Left ventricle myocardium inferior (tissue), 1 donor: ENCODE data around the gene CCDC47. TPM values are rescaled to one million over a fixed set of nuclear protein-coding genes. Genes with fewer than 3 reads are reported as not detected.

ENCODE experiments used
- DNase-seq: peaks from one replicate; pipeline ENCODE4 v3.0.0-alpha.2; 2020
- H3K27ac ChIP-seq: fragments of 200-600 bp; replicated peaks from 2 replicates; pipeline ENCODE4 v1.8.0; 2021
- H3K27me3 ChIP-seq: fragments of 200-600 bp; 2 replicates; pipeline ENCODE4 v1.8.0; 2021; ENCODE audit warnings: low read depth
- H3K36me3 ChIP-seq: fragments of 200-600 bp; 2 replicates; pipeline ENCODE4 v1.8.0; 2021
- H3K4me1 ChIP-seq: fragments of 200-600 bp; 2 replicates; pipeline ENCODE4 v1.8.0; 2021
- H3K4me3 ChIP-seq: fragments of 200-600 bp; 2 replicates; pipeline ENCODE4 v1.8.0; 2021; ENCODE audit warnings: mild to moderate bottlenecking, moderate library complexity
- H3K9me3 ChIP-seq: fragments of 200-600 bp; replicated peaks from 2 replicates; pipeline ENCODE4 v1.8.0; 2021
- intact Hi-C: fragments of 100-400 bp; cut with micrococcal nuclease; formaldehyde crosslinking; loops from one replicate; pipeline ENCODE4 v1.11.0; 2022
- total RNA-seq: library from RNA; stranded (reverse); fragmentation: NEBNext Ultra II Directional; extraction: Animal tissue kit (Norgen Biotek cat#: 25700); gene quantifications from one replicate; pipeline ENCODE4 v1.2.1, GENCODE V29; 2021
- TF ChIP-seq, protein P1 (sequence below): fragments of 200-600 bp; IDR thresholded peaks from 2 replicates; pipeline ENCODE4 v1.8.0; 2021; ENCODE audit warnings: antibody characterized with exemption, mild to moderate bottlenecking, borderline replicate concordance
- donor health status: DM: no; HTN: yes; CAD: no; lungs with severe emphysema.

CCDC47 gene
- total RNA-seq, 1 donor from 2014 or later: 79.6 TPM

DNA sequence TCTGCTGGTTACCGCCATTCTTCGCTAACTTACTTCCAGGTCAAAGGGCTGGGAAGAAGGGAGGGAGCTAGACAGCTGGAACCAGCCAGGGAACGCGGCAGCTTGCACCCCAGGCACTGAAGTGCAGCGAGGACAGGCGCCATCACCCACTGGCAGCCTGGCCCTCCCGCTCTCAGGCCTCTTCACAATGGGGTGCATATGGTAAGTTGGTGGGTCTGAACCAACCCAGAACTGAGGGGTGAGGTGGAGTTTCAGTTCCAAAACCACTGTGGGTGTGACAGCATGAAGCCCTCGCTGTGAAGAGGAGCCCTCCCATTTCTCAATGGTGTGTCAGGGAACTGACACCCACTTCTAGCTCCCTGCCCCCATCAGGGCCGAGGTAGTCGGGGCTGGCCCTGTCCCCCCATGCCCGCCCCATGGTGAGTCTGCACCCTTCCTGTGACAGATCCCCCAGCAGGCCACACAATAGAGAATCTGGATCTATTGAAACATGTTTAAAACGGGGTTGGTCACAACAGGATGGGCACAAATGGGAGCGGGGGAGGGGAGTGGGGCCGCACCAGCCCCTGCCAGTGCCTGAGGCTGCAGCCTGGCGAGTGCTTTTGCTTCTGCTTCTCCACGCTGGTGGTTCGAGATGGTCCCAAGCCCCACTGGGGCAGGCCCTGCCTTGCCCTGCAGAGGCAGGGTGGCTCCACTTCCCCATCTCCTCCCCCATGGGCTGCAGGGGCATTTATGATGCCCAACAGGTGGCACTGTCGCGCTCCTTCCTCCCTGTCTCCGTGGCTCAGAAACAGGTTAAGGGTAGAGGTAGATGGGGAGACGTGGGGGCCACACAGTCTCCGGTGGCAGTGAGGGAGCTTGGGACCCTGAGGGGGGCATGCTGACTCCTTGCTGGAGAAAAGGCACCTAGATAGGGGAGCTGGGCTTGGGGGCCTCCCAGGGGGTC is 75.8 kb downstream of the CCDC47 start:
- intact Hi-C loops: no loop called here
- Histone ChIP-seq H3K4me1 (peaks cover 41% of the 10 kb centered on the region), H3K27ac (peak overlapping the region; percentile 82), H3K36me3 (peaks cover 29% of the 10 kb centered on the region), H3K4me3 (peak overlapping the region; percentile 74), H3K27me3 (no peaks in the 10 kb centered on the region), H3K9me3 (no peaks in the 10 kb centered on the region)
- TF ChIP-seq, protein P1, sequence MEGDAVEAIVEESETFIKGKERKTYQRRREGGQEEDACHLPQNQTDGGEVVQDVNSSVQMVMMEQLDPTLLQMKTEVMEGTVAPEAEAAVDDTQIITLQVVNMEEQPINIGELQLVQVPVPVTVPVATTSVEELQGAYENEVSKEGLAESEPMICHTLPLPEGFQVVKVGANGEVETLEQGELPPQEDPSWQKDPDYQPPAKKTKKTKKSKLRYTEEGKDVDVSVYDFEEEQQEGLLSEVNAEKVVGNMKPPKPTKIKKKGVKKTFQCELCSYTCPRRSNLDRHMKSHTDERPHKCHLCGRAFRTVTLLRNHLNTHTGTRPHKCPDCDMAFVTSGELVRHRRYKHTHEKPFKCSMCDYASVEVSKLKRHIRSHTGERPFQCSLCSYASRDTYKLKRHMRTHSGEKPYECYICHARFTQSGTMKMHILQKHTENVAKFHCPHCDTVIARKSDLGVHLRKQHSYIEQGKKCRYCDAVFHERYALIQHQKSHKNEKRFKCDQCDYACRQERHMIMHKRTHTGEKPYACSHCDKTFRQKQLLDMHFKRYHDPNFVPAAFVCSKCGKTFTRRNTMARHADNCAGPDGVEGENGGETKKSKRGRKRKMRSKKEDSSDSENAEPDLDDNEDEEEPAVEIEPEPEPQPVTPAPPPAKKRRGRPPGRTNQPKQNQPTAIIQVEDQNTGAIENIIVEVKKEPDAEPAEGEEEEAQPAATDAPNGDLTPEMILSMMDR: peak; percentile 52
- DNase-seq: peak; percentile 54

DNA sequence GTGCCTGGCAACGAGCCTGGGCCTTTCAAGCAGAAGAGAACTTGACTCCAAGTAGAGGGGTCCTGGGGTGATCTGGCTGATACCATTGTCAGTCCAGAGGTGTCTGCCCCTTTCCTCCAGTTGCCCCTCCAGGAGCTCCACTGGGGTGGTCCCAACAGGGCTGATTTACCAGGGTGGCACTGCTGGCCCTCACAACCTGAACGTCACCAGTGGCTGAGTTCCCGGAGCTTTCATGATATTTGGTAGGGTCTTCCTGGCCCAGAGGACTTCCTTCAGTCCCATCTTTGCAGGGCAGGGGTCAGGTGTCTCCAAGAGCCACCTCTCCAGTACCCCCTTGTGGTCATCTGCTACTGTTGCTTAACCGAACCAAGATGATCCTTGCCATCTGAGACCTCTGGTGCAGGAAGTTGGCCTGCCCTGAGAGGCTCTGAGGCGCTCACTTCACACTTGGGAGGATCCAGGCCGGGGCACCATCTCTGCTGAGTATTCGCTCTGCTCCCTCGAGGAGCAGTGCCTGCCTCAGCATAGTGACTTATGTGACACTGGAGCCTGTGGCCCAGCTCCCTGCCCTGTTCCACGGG is 76.9 kb downstream of the CCDC47 start:
- Histone ChIP-seq H3K27ac (peak overlapping the region; percentile 2), H3K4me1 (peaks cover 38% of the 10 kb centered on the region), H3K27me3 (no peaks in the 10 kb centered on the region), H3K4me3 (no peak overlapping the region), H3K36me3 (peaks cover 41% of the 10 kb centered on the region), H3K9me3 (no peaks in the 10 kb centered on the region)
- TF ChIP-seq, protein P1: peak; percentile 54
- no peak for DNase-seq
- intact Hi-C loops: no loop called here

DNA sequence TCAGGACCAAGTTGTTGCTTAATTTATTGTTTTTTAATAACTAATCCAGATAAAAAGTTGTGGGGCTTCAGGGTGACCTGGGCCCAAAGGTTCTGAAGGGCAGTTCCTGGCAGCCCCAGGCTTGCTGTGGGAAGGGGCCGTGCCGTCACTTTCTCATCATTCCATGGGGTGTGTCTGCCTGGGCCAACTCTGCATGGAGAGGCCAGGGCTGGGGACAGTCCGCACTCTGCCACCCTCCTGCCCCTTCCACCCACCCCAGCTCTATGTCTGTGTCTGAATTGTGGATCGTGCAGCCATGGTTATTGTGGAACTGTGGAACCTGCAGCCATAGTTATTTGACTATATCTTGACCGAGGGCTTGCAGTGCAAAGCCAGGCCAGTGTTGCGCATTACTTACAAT is 77.5 kb downstream of the CCDC47 start:
- Histone ChIP-seq H3K36me3 (peaks cover 47% of the 10 kb centered on the region), H3K27ac (no peak overlapping the region), H3K4me3 (no peak overlapping the region), H3K4me1 (peaks cover 32% of the 10 kb centered on the region), H3K27me3 (no peaks in the 10 kb centered on the region), H3K9me3 (no peaks in the 10 kb centered on the region)
- intact Hi-C loops: no loop called here
- no peak for DNase-seq
- TF ChIP-seq, protein P1: no peak

Other genes with a start within 250 kb of the CCDC47 start
- gene DCAF7, start 223.1 kb downstream of the CCDC47 start, total RNA-seq: 45.7 TPM
- gene TACO1, start 172.7 kb downstream of the CCDC47 start, total RNA-seq: 44.7 TPM
- gene MAP3K3, start 151.2 kb downstream of the CCDC47 start, total RNA-seq: 41.3 TPM
- 2.7 TPM for gene LIMD2, start 73.5 kb downstream of the CCDC47 start, total RNA-seq
- 14.6 TPM for gene STRADA, start 31.8 kb downstream of the CCDC47 start, total RNA-seq
- gene DDX42, start 573 bp upstream of the CCDC47 start, total RNA-seq: 51.7 TPM
- gene PSMC5, start 53.8 kb upstream of the CCDC47 start, total RNA-seq: 115 TPM
- gene FTSJ3, start 54.1 kb upstream of the CCDC47 start, total RNA-seq: 36.7 TPM
- 21.0 TPM for gene SMARCD2, start 69.1 kb upstream of the CCDC47 start, total RNA-seq
- gene CSH2, start 100.1 kb upstream of the CCDC47 start, total RNA-seq: not detected
- not detected for gene GH2, start 108.3 kb upstream of the CCDC47 start, total RNA-seq
- not detected for gene CSH1, start 123.0 kb upstream of the CCDC47 start, total RNA-seq
- gene CSHL1, start 137.7 kb upstream of the CCDC47 start, total RNA-seq: not detected
- not detected for gene GH1, start 145.2 kb upstream of the CCDC47 start, total RNA-seq
- gene CD79B, start 158.7 kb upstream of the CCDC47 start, total RNA-seq: 4.6 TPM
- gene SCN4A, start 199.3 kb upstream of the CCDC47 start, total RNA-seq: 1.2 TPM
- gene PRR29, start 224.8 kb upstream of the CCDC47 start, total RNA-seq: not detected
- gene ICAM2, start 247.0 kb upstream of the CCDC47 start, total RNA-seq: 28.2 TPM